ENCODE measurements around the gene TMEM52B.
A peak's percentile ranks its signal among the peaks of the same experiment; 100 is the strongest.

Gene TMEM52B

DNA sequence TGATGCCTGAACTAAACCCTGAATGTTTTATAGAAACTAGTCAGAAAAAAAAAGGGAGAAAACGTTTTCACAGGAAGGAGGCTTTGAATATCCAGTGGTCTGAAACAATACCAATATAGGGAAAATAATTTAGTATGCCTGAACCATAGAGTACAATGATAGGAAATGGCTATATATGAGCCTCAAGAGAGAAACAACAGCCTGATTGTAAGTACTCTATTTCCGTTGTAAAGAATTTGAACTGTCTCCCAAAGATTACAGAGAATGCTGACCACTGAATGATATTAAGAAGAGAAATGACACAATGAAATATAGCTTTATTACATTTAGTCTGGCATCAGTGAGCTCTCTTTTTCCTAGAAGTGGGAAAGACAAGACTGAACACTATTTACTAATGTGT, 28.3 kb downstream of the TMEM52B start:
- Histone ChIP-seq H3K79me2 (no peaks in the 10 kb centered on the region), H3K9me3 (ENCODE audit: control insufficient read depth, low read length) (no peaks in the 10 kb centered on the region), H3K36me3 (ENCODE audit: control insufficient read depth, insufficient read depth, low read length) (no peaks in the 10 kb centered on the region), H2AFZ (no peak overlapping the region), H3K9ac (no peak overlapping the region), H3K27ac (no peak overlapping the region), H3K4me3 (ENCODE audit: low read depth, low read length) (no peak overlapping the region), H3K4me2 (ENCODE audit: low read length) (no peak overlapping the region), H3K27me3 (ENCODE audit: control insufficient read depth, insufficient read depth, low read length) (no peaks in the 10 kb centered on the region), H3K4me1 (no peaks in the 10 kb centered on the region)
- TF ChIP-seq, protein P1, sequence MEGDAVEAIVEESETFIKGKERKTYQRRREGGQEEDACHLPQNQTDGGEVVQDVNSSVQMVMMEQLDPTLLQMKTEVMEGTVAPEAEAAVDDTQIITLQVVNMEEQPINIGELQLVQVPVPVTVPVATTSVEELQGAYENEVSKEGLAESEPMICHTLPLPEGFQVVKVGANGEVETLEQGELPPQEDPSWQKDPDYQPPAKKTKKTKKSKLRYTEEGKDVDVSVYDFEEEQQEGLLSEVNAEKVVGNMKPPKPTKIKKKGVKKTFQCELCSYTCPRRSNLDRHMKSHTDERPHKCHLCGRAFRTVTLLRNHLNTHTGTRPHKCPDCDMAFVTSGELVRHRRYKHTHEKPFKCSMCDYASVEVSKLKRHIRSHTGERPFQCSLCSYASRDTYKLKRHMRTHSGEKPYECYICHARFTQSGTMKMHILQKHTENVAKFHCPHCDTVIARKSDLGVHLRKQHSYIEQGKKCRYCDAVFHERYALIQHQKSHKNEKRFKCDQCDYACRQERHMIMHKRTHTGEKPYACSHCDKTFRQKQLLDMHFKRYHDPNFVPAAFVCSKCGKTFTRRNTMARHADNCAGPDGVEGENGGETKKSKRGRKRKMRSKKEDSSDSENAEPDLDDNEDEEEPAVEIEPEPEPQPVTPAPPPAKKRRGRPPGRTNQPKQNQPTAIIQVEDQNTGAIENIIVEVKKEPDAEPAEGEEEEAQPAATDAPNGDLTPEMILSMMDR (IDR thresholded peaks at IDR 0.05) = no peak

DNA sequence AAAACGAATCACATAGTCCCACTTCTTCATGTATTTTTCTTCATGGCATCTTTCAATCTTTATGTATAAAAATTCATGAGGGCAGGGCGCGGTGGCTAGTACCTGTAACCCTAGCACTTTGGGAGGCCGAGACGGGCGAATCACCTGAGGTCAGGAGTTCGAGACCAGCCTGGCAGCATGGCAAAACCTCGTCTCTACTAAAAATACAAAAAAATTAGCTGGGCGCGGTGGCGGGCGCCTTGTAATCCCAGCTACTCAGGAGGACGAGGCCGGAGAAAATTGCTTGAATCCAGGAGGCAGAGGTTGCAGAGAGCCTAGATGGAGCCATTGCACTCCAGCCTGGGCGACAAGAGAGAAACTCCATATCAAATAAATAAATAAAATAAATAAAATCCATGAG, 31.4 kb downstream of the TMEM52B start:
- no peak overlapping the region for H3K27ac ChIP-seq
- no peaks in the 10 kb centered on the region for H3K36me3 ChIP-seq (ENCODE audit: control insufficient read depth, insufficient read depth, low read length)
- no peak overlapping the region for H3K9ac ChIP-seq
- H2AFZ ChIP-seq = no peak overlapping the region
- H3K4me2 ChIP-seq (ENCODE audit: low read length) = no peak overlapping the region
- H3K27me3 ChIP-seq (ENCODE audit: control insufficient read depth, insufficient read depth, low read length) = no peaks in the 10 kb centered on the region
- no peak overlapping the region for H3K4me3 ChIP-seq (ENCODE audit: low read depth, low read length)
- peaks cover 9% of the 10 kb centered on the region for H3K4me1 ChIP-seq
- H3K79me2 ChIP-seq = peaks cover 12% of the 10 kb centered on the region
- TF ChIP-seq, protein P1 (IDR thresholded peaks at IDR 0.05) = no peak
- H3K9me3 ChIP-seq (ENCODE audit: control insufficient read depth, low read length) = no peaks in the 10 kb centered on the region

DNA sequence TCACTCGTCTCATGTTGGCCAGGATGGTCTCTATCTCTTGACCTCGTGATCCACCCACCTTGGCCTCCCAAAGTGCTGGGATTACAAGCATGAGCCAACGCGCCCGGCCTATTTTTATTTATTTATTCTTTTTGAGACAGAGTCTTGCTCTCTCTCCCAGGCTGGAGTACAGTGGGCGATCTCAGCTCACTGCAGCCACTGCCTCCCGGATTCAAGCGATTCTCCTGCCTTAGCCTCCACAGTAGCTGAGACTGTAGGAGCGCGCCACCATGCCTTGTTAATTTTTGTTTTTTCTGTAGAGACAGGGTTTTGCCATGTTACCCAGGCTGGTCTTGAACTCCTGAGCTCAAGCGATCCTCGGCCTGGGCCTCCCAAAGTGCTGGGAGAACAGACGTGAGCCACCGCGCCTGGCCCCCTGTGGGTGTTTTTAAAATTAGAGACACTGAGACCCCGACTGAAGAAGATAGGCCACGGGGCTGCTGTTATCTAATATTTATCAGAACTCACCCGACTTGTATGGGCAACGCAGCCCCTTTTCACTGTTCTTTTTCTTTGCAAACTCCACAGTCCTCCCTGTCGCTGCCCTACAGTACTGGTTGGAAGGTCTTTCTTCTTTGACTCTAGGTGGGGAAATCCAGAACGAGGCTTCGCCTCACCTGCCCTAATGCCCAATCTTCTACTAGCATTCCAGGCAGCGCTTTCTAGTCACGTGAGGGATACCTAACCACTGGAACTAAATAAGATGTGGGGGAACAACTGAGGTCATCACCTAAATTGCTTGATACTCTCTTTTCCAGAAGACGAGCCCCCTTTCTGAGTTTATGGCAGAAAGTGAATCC, 32.5 kb downstream of the TMEM52B start:
- H3K9me3 ChIP-seq (ENCODE audit: control insufficient read depth, low read length) = no peaks in the 10 kb centered on the region
- H2AFZ ChIP-seq = no peak overlapping the region
- H3K4me1 ChIP-seq = peaks cover 10% of the 10 kb centered on the region
- no peaks in the 10 kb centered on the region for H3K36me3 ChIP-seq (ENCODE audit: control insufficient read depth, insufficient read depth, low read length)
- H3K4me2 ChIP-seq (ENCODE audit: low read length) = no peak overlapping the region
- peaks cover 16% of the 10 kb centered on the region for H3K79me2 ChIP-seq
- no peak overlapping the region for H3K9ac ChIP-seq
- TF ChIP-seq, protein P1 (IDR thresholded peaks at IDR 0.05) = no peak
- H3K27ac ChIP-seq = peak overlapping the region; percentile 99
- no peaks in the 10 kb centered on the region for H3K27me3 ChIP-seq (ENCODE audit: control insufficient read depth, insufficient read depth, low read length)
- no peak overlapping the region for H3K4me3 ChIP-seq (ENCODE audit: low read depth, low read length)

DNA sequence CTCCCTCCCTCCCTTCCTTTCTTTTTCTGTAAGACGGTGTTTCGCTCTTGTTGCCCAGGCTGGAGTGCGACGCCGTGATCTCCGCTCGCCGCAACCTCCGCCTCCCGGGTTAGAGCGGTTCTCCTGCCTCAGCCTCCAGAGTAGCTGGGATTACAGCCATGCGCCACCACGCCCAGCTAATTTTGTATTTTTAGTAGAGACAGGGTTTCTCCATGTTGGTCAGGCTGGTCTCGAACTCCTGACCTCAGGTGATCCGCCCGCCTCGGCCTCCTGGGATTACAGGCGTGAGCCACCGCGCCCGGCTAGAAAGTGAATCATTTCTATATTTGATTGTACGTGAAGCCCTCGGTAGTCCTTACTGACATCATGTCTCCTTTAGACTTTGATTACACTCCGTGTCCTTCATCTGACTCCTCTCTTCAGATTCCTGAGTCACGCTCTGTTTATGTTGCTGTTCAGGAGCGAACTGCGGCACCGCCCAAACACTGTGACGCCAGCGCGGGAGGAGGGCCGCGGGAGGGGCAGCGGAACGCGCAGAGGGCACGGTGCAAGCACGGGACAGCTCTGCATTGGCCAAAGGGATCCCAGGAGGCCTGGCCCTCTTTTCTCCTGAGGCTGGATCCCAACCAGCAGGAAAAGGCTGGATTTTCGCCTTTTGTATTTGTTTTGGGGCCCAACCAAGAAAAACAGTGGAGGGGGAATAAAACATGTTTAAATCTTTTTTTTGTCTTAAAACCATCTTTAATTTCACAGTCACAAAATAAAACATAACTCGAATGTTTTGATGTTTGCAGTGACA, 33.3 kb downstream of the TMEM52B start:
- TF ChIP-seq, protein P1 (IDR thresholded peaks at IDR 0.05) = no peak
- no peaks in the 10 kb centered on the region for H3K36me3 ChIP-seq (ENCODE audit: control insufficient read depth, insufficient read depth, low read length)
- H3K9me3 ChIP-seq (ENCODE audit: control insufficient read depth, low read length) = no peaks in the 10 kb centered on the region
- peaks cover 10% of the 10 kb centered on the region for H3K4me1 ChIP-seq
- peak overlapping the region; percentile 99 for H3K27ac ChIP-seq
- H3K4me3 ChIP-seq (ENCODE audit: low read depth, low read length) = peak overlapping the region; percentile 83
- peaks cover 16% of the 10 kb centered on the region for H3K79me2 ChIP-seq
- H3K9ac ChIP-seq = peak overlapping the region; percentile 97
- H3K4me2 ChIP-seq (ENCODE audit: low read length) = peak overlapping the region; percentile 97
- peak overlapping the region; percentile 97 for H2AFZ ChIP-seq
- no peaks in the 10 kb centered on the region for H3K27me3 ChIP-seq (ENCODE audit: control insufficient read depth, insufficient read depth, low read length)
